Amniotic epithelial cell (primary cell): Measurements from ENCODE around the gene TKFC.

Source experiments
- DNase-seq: peaks from one replicate; pipeline ENCODE4 v3.0.0-alpha.2; 2010; ENCODE audit warnings: low read depth

The TKFC gene, protein sequence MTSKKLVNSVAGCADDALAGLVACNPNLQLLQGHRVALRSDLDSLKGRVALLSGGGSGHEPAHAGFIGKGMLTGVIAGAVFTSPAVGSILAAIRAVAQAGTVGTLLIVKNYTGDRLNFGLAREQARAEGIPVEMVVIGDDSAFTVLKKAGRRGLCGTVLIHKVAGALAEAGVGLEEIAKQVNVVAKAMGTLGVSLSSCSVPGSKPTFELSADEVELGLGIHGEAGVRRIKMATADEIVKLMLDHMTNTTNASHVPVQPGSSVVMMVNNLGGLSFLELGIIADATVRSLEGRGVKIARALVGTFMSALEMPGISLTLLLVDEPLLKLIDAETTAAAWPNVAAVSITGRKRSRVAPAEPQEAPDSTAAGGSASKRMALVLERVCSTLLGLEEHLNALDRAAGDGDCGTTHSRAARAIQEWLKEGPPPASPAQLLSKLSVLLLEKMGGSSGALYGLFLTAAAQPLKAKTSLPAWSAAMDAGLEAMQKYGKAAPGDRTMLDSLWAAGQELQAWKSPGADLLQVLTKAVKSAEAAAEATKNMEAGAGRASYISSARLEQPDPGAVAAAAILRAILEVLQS

DNA sequence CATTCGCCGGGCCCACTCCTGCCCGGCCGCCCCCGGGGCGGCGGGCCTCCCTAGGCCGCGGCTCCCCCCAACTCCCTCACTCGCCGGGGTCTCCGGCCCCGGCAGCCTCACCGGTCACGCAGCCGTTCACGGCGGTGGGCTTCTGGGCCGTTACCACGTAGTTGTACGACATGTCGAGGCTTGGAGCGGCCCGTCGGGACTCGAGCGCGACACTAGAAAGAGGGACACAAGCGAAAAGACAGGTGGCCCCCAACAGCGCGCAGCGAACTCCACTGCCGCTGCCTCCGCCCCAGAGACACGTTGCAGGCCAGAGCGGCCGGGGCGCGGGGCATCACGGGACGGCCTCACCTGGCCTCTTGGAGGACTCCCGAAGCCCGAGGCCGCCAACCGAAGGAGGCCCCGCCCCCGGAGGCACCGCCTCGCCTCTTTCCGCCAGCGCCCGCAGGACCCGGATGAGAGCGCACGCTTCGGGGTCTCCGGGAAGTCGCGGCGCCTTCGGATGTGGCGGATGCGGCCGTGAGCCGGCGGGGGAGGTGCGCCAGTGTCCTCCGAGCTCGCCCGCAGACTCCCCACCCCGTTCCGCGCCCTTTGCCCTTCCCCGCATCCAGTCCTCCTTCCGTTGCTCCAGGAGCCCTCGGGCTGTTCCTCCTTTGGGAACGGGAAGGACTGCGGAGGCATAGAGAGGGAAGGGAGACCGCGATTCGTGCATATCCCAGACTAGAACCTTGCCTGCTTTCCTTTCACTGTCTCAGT lies at the start of gene TKFC, which contains the start of gene DDB1:
TKFC (plus strand) TSS at position 432 of the 753 bp plus-strand sequence. CDS start 1,501 bp downstream, outside the sequence.
DDB1 (minus strand) TSS at position 309 of the 753 bp plus-strand sequence; CDS start at position 172, 137 bp downstream.
- peak; percentile 84 for DNase-seq

DNA sequence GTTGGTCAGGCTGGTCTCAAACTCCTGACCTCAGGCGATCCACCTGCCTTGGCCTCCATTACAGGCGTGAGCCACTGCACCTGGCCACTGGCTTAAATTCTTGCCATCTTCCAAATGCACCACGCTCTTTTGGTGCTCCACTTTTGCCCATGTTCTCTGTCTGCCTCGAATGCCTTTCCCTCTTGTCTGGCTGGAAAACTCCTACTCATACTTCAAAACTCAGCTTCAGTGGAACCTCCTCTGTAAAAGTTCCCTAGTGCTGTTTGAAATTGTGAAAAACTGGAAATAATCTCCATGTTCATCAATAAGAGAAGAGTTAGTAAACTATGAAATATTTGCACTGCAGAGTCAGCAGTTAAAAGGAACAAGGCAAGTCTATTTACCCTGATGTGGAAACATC lies 49.4 kb upstream of the TKFC start:
- DNase-seq = no peak

DNA sequence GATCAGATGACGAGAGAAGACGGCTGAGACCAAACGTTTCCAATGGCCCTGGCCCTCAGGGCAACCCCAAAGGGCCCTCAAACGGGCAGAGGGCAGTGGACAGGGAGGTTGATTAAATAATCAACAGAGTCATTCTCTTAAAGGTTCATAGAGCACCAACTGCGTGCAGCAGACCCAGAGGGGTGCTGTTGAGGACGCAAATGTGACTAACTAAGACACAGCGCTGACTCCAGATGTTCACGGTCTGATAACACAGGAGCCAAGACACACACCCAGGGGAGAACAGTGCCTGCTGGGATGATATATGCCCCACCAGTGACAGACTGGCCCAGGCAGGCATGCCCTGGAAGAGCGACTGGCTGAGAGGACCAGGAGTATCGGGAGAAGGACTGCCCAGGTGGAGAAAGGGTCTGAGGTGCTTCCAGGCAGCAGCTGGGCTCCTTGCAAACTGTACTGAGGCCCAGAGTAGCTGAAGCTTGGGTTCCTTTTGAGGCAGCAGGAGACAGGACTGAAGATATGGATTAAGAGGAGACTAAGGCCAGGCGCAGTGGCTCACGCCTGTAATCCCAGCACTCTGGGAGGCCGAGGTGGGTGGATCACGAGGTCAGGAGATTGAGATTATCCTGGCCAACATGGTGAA lies 45.6 kb upstream of the TKFC start:
- no peak for DNase-seq

DNA sequence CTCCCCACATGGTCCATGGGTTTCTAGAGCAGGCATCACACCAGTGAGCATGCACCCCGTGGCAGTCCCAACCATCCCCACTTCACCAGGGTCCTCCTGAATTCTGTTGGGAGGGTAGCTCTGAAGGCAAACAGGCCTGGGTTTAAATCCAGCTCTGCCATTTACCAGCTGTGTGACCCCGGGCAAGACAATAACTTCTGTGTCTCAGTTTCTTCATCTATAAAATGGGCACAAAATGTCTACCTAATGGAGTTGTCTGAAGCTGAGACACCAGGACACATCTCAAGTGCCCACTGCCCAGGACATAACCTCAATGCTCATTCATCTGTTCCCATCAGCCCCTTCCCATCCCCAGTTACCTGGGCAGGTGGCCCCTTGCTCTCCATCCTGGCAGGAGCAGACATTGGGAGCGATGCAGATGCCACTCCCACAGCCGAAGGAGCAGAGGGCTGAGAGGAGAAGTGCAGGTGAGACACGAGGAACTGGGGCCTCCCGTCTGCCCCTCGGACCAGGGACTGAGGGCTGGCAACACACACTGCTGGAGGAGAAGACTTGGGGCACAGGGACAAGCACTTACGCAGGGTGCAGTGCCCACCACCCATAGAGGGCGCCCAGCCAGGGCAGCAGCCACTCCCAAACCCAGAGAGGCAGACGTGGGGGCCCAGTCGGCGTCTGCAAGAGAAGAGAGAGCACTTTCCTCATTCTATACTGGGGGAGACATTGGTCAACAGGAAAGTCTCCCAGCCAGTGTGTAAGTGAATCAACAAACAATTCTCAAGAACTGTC lies 41.9 kb upstream of the TKFC start:
- DNase-seq = no peak

DNA sequence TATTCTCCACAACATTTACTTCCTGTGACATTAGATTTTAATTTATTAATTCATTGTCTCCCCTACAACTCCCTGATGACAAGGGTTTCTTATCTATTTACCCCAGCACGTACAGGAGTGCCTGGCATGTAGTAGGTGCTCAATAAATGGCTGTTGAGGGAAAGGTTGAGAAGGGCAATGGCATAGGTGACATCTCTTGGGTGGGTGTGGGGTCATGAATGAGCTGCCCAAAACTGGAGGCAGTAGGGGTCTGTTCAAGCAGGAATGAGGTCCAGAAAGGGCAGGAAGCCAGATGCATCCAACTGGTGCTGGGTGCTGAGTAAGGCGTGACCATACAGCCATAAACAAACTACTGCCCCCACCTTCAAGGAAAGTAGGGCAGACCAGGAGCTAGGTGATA lies 40.7 kb upstream of the TKFC start:
- no peak for DNase-seq

DNA sequence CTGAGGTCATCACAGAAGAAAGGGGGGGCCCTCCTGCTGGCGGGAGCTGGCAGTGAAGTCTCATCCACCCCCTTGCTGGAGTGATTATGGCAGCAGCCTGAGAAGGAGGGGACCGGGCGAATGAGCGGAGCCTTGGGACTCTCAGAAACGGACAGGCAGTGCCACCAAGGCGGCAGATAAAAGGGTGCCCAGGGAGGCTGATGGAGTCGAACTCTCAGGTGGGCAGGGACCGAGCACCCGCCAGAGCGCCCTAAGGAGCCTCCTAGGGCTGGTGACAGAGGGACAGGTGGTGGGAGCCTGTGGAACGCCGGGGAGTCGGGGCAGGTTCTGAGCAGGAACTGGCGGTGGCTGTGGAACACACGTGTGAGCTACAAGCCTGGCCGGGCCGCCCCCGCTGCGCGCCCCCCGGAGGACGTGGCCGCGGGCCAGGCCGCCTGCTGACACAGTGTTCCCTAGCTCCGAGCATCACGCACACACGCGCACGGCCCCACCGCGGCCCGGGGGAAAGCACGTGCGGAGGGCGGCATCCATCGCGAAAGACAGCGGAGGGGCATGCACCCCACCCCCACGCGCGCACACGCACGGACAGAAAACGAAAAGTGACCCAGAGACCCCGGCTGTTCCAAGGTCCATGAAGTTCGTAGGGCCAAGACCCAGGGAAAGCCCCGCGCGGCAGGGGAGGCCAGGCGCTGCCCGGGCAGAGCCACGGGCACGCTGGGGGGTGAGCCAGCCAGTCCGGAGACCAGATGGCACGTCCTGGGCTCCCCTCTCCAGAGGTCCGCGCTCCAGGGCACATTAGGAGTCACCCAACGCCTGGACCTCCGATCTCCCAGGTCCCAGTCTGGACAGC lies 38.9 kb upstream of the TKFC start:
- DNase-seq = no peak

DNA sequence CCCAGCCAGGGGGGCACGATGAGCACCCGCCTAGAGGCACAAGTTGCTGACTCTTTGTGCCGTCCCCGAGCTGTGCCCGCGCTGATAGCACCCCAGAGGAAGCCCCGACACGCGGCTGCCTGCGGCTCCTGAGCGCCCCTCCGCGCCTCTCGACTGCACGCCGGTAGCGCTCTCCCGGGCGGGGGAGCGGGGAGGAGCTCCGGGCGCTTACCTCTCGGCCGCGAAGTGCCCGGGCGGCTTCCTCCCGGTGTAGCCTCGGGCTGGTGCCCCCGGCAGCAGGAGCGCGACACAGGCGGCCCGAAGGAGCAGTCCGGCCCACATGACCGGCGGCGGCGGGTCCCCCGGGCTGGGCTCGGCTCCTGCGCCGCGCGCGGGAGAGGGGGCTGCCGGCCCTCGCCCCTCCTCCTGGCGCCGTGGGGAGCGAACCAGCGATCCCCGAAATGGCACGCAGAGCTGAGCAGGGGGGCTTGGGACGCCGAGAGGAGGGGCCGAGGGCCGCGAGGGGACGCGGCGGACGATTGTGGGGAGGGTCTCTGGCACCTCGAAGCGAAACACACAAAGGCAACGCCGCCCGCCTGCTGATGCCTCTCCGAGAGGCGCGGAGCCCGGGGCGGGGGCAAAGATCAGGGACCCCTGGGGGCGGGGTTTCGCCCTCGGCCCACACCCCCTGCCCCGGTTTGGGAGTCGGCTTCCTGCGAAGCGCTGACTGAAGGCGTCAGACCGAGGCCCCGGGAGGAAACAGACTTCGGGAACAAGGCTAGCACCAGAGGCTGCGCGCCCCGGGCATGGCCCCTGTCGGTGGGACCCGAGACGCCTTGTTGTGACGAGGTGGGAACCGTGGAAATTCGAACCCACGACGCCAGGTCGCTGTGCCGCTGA lies 38.1 kb upstream of the TKFC start, which contains the start of gene VWCE:
VWCE (minus strand) TSS at position 600 of the 879 bp plus-strand sequence; CDS start at position 321, 279 bp downstream.
- DNase-seq = peak; percentile 32

DNA sequence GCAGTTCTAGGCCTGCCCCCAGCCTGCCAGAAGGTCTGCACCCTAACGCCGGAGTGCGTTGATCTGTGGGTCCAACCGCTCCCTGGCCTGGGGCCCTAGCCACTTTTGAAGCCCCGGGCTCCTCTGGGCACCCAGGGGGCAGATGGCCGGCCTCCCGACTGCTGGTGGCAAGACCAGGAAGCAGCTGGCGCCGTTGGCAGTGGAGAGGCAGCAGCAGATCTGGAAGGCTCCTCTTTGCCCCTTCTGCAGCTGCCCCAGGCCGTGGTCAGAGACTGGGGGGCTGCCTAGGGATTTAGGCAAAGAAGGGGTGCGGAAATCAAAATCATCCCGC lies 37.5 kb upstream of the TKFC start:
- no peak for DNase-seq

DNA sequence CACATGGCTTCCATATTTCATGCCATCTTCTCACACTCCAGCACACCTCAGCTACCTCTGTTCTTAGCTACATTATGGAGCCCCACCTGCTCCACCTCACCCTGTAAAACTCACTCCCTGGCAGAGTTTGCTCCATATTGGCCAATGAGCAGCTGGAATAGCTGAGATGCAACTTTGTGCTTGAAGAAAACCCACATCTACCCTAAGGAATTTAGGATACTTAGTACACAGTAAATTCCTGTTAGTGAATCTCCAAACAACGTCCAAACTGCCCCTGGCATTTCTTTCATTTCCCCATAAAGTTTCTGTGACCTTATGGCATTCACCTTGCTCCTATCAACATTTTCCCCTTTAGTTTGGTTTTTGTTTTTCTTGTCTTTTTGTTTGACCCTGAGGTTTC lies 35.7 kb upstream of the TKFC start:
- peak; percentile 17 for DNase-seq

DNA sequence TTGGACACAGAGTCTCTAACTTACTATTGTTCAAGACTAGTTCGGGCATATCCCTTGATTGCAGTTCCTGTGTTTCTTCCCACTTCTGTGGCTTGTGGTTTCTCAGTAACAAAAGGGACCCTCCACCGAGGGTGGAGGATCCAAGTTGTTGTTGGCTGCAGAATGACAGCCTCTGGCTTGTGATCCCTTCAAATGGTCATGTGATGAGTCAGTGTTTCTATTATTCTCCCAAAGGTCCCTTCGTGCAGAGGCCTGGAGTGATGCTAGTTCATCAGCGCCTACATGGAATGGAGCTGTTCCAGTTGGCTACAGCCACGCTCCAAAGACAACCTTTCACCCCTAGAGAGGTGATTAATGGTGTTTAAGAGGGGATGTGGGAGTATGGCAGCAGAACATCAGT lies 35.3 kb upstream of the TKFC start:
- DNase-seq = peak; percentile 64

DNA sequence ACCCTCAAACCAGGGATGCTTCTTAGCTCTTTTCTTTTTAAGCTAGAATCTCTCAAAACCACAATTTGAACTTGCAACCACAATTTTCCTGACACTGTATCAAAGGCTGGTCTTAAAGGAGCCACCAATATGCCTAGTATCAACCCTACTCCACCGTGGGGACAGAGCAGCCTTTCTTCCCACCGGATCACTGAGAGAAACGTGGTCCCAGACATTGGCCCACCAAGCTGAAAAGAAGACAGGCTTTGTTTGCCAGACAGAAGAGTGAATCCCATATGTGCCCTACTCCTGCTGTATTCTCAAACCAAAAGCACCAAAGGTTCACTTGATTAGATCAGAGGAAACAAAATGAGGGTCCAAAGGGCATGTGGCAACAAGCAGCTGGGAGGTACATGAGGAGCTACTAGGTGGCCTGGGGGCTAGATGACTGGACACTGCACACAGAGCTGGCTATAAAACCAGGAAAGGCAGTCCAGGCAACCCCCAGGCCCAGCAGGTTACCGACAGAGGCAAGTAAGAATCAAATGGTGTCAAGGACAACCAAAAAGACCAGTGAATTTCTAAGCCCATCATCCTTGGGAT lies 34.3 kb upstream of the TKFC start:
- DNase-seq = no peak

DNA sequence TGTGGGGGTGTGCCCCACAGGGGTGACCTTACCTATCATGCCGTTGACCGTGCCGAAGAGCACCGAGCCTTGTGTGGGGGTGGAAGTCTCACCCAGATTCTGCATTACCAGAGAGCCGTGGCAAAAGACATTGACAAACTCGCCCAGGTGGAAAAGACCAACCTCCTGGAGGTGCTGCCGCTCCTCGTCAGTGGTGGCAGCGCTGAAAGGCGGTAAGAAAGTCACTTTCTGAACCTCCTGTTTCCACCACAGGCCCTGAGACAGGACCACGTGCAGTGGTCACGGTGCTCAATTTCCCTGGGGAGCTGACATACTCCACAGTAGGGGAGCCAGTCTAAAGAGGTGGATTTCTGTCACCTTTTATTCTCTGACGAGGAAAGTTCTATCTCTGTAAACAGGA lies 30.5 kb upstream of the TKFC start:
- DNase-seq = no peak

DNA sequence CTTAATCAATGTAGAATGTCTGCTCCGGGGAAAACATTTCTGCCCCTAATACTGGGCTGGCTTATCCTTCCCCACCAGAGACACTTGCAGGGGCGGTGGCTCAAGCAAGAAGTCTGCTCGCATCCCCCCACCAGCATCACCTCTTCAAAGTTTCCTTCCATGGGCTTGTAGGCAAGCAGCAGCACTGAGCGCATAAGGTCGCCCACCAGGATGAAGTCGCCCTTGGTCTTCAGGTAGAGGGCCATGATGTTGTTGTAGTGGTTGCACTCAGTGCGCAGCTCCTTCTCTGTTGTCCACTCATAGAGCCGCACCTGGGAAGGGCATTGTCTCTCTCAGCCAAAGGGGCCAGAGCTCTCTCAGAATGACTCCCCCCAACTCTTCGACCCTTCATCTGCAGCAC lies 29.3 kb upstream of the TKFC start:
- DNase-seq = no peak

DNA sequence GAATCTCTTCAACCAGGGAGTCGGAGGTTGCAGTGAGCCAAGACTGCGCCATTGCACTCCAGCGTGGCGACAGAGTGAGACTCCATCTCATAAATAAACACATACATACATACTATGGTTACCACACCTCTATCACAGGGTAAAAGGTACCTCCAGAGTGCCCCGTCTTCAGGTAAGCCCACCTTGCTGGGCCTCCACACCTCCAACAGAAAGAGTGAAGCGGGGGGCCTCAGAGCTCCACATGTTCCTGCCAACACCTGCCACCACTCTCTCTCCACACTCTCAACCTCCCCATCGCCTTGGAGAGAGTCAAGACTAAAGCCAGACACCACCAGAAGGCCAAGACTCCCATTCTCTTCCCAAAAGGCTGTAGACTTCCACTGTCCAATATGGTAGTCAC lies 27.6 kb upstream of the TKFC start:
- DNase-seq = no peak

DNA sequence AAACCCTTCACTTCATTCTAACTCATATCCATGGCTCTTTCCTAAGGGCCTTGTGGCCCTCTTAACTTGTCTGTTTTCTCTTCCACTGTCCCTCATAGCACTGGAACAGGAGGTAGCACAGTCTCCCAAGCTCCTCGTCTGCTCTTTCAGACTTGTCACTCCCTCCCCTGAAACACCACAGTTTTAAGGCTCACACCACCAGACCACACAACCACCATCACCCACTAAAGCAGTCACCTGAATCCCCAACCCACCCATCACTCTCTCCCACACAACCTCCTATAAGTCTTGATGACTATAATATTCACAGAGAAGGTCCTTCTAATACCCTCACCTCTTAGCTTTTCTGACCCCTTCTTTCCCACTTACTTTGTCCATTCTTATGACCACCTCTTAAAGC lies 26.8 kb upstream of the TKFC start:
- no peak for DNase-seq

DNA sequence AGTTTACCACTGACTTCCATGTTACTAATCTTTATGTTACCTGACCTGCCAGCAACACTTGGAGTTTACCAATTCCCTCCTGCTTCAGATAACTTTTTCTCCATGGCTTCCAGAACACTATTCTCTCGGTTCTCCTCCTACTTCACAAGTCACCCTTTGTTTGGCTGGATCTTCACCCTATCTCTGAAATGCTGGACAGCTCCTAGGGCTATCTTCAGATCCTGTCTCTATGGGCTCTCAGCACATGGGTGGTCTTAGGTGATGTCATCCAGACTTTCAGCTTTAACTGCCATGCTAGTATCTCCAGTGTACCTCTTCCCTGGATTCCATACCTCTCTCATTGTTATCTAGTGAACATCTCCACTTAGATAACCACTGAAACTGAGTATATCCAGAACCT lies 25.7 kb upstream of the TKFC start:
- peak; percentile 15 for DNase-seq

DNA sequence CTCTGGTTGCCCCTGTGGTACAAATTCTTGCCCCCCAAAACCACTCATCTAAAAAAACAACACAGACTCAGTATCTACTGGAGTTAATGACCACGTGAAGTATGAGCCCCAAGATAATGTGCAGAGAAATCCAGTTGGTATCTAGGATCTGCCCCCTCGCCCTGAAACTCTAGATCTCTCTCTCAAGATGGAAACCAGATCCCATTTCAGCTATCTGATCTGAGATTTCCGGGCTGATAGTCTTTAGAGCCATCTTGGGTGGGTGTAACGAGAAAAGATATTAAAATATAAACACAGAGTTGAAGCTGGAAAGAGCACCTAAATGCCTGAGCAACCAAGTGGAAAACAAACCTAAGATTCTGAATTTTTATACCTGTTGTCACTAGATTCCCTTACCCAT lies 23.9 kb upstream of the TKFC start:
- no peak for DNase-seq

DNA sequence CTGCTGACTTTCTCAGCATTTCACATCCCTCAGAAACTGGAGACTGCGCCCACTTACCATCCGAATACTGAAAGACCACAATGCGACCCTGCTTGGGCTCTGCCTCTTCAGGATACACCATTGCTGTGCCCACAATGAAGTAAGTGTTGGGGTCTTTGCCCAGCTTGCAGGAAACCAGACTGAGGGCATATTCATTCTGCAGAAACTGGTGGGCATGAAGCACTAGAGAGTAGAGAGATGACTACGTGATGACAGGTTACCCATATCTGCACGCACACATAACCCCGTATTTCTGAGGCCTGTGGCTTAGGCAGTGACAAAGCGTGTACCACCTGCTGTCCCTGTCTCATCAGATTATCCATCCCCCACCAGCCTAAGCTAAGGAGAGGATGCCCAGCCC lies 23.3 kb upstream of the TKFC start:
- DNase-seq = no peak

DNA sequence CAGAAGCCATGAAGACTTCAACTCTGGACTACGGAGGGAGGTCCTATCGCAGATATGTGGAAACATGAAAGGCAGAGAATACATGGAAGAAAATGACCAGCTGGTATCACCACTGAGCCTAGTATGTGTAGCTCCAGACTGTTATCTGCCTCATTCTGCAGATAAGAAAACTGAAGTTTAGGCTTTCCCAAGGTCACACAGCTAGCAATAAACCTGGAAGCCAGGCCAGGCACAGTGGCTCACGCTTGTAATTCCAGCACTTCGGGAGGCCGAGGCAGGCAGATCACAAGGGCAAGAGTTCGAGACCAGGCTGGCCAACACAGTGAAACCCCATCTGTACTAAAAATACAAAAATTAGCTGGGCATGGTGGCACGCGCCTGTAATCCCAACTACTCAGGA lies 22.3 kb upstream of the TKFC start:
- DNase-seq = no peak
